ENCODE measurements around the gene CCND3. TPM values are rescaled to one million over a fixed set of nuclear protein-coding genes. Genes with fewer than 3 reads are reported as not detected.
A peak's percentile ranks its signal among the peaks of the same experiment; 100 is the strongest.

The CCND3 gene
- total and polyA plus RNA-seq, 2 of the 13 experiments (the other 11 are each of a cell fraction or from before 2014, with no cell fraction given): 4.3 to 7.2 TPM

DNA sequence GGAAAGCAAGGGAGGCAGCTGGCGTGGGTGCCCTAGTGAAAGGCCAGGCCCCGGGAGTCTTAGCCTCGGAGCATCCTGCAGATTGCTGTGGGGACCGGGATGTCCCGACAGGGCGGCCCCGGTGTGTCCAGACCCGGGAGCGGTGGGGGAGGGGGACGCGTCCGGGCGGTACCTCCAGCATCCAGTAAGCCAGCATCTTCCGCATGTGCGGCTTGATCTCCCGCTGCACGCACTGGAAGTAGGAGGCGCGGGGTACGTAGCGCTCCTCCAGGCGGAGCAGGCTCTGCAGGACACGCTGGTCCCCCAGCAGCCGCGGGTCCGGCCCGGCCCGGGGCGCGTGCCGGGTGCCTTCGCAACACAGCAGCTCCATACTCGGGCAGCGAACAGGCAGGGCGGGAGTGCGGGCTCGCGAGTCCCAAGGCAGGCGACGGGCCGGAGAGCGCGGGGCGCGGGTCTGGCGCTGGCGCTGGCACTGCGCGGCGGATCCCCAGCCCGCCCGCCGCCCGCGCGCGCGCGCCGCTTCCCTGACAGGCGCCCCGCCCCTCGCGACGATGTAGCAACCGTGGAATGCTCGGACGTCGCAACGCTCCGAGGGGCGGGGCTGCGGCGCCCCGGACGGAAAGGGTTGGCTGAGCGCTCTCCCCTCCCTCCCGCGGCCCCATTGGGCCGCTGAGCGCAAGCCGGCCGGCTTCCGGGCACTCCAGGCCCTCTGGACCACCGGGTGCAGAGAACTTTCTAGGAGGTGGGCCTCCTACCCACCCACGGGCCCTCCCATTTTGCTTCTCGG is at the start of gene CCND3 (continued):
- TF ChIP-seq ZNF142 (CRISPR knock-in tag; IDR thresholded peaks at IDR 0.05) (peak; percentile 99), ZNF446 (CRISPR knock-in tag; IDR thresholded peaks at IDR 0.05) (peak; percentile 55; the same call in 1 of the 2 replicates), MAFG (CRISPR knock-in tag; IDR thresholded peaks at IDR 0.05) (no peak), ZNF234 (CRISPR knock-in tag; conservative IDR thresholded peaks at IDR 0.05) (no peak), THYN1 (CRISPR knock-in tag; IDR thresholded peaks at IDR 0.05; ENCODE audit: borderline replicate concordance, low read depth) (no peak), SETDB1 (CRISPR knock-in tag; IDR thresholded peaks at IDR 0.05; ENCODE audit: borderline replicate concordance) (no peak), ZFYVE20 (CRISPR knock-in tag; IDR thresholded peaks at IDR 0.05; ENCODE audit: borderline replicate concordance, low read depth) (no peak), FOXC1 (CRISPR knock-in tag; IDR thresholded peaks at IDR 0.05; ENCODE audit: borderline replicate concordance) (peak; percentile 2; the same call in 1 of the 2 replicates), ZBED4 (CRISPR knock-in tag; IDR thresholded peaks at IDR 0.05; ENCODE audit: borderline replicate concordance) (peak; percentile 43; the same call in 1 of the 2 replicates), HOXA5 (CRISPR knock-in tag; IDR thresholded peaks at IDR 0.05) (peak; percentile 34; the same call in 1 of the 2 replicates), DMTF1 (CRISPR knock-in tag; IDR thresholded peaks at IDR 0.05) (0 out of 2 replicates have a peak, but pooled peaks have one; percentile 30), DNMT3B (CRISPR knock-in tag; conservative IDR thresholded peaks at IDR 0.05) (no peak)
- TF ChIP-seq, protein P1, sequence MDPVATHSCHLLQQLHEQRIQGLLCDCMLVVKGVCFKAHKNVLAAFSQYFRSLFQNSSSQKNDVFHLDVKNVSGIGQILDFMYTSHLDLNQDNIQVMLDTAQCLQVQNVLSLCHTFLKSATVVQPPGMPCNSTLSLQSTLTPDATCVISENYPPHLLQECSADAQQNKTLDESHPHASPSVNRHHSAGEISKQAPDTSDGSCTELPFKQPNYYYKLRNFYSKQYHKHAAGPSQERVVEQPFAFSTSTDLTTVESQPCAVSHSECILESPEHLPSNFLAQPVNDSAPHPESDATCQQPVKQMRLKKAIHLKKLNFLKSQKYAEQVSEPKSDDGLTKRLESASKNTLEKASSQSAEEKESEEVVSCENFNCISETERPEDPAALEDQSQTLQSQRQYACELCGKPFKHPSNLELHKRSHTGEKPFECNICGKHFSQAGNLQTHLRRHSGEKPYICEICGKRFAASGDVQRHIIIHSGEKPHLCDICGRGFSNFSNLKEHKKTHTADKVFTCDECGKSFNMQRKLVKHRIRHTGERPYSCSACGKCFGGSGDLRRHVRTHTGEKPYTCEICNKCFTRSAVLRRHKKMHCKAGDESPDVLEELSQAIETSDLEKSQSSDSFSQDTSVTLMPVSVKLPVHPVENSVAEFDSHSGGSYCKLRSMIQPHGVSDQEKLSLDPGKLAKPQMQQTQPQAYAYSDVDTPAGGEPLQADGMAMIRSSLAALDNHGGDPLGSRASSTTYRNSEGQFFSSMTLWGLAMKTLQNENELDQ (CRISPR knock-in tag; IDR thresholded peaks at IDR 0.05; ENCODE audit: borderline replicate concordance): no peak
